ENCODE results near the gene CELSR2. TPM values are rescaled to one million over a fixed set of nuclear protein-coding genes. Genes with fewer than 3 reads are reported as not detected.

CELSR2 gene
- total RNA-seq, 1 experiment from 2014 or later: 1.2 TPM

GRCh38 chr1:109266965-109267364 lies 17.6 kb downstream of the CELSR2 start:
- no peak overlapping the region for H3K4me3 ChIP-seq
- H3K9me3 ChIP-seq: peaks cover 9% of the 10 kb centered on the region
- no peaks in the 10 kb centered on the region for H3K27me3 ChIP-seq
- H3K36me3 ChIP-seq: no peaks in the 10 kb centered on the region; the same call in 1 of the 2 replicates
- peak; percentile 97 for DNase-seq

GRCh38 chr1:109267743-109268300 lies 18.5 kb downstream of the CELSR2 start:
- Histone ChIP-seq H3K36me3 (no peaks in the 10 kb centered on the region; the same call in 1 of the 2 replicates), H3K27me3 (no peaks in the 10 kb centered on the region), H3K4me3 (no peak overlapping the region), H3K9me3 (peaks cover 9% of the 10 kb centered on the region)
- DNase-seq: no peak

DNA sequence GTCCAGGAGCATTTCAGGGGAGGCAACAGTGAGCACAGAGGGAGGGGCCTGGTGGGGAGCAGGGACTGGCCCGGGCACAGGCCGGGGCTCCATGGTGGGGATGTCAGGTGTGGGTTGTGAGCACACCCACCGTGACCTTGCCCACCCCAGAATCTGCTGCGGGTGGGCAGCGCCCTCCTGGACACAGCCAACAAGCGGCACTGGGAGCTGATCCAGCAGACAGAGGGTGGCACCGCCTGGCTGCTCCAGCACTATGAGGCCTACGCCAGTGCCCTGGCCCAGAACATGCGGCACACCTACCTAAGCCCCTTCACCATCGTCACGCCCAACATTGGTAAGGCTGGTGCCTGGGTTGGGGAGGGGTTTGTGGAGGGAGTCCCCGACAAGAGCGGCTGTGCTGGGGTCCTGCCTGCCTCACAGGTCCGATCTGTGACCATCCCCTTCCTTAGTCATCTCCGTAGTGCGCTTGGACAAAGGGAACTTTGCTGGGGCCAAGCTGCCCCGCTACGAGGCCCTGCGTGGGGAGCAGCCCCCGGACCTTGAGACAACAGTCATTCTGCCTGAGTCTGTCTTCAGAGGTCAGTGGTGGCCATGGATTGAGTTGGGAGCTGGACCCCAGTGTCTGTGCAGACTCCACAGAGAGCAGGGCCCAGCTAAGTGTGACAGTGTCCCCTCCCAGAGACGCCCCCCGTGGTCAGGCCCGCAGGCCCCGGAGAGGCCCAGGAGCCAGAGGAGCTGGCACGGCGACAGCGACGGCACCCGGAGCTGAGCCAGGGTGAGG lies 19.3 kb downstream of the CELSR2 start:
- DNase-seq: no peak
- Histone ChIP-seq H3K4me3 (no peak overlapping the region), H3K36me3 (no peaks in the 10 kb centered on the region; the same call in 1 of the 2 replicates), H3K27me3 (no peaks in the 10 kb centered on the region), H3K9me3 (peaks cover 9% of the 10 kb centered on the region)

- peaks cover 9% of the 10 kb centered on the region for H3K9me3 ChIP-seq
- no peak for DNase-seq
- H3K27me3 ChIP-seq: no peaks in the 10 kb centered on the region
- no peak overlapping the region for H3K4me3 ChIP-seq
- H3K36me3 ChIP-seq: no peaks in the 10 kb centered on the region; the same call in 1 of the 2 replicates
Measured at GRCh38 chr1:109269212-109269980, 20.1 kb downstream of the CELSR2 start.

- Histone ChIP-seq H3K4me3 (no peak overlapping the region), H3K9me3 (peaks cover 9% of the 10 kb centered on the region), H3K27me3 (no peaks in the 10 kb centered on the region), H3K36me3 (no peaks in the 10 kb centered on the region; the same call in 1 of the 2 replicates)
- DNase-seq: no peak
Measured at GRCh38 chr1:109269981-109270622, 20.8 kb downstream of the CELSR2 start.

- Histone ChIP-seq H3K4me3 (no peak overlapping the region), H3K27me3 (no peaks in the 10 kb centered on the region), H3K36me3 (no peaks in the 10 kb centered on the region; the same call in 1 of the 2 replicates), H3K9me3 (peaks cover 9% of the 10 kb centered on the region)
- no peak for DNase-seq
Measured at GRCh38 chr1:109270623-109271317, 21.4 kb downstream of the CELSR2 start.

GRCh38 chr1:109271458-109271857 lies 22.1 kb downstream of the CELSR2 start:
- peaks cover 9% of the 10 kb centered on the region for H3K9me3 ChIP-seq
- H3K36me3 ChIP-seq: no peaks in the 10 kb centered on the region; the same call in 1 of the 2 replicates
- no peak overlapping the region for H3K4me3 ChIP-seq
- no peak for DNase-seq
- no peaks in the 10 kb centered on the region for H3K27me3 ChIP-seq

DNA sequence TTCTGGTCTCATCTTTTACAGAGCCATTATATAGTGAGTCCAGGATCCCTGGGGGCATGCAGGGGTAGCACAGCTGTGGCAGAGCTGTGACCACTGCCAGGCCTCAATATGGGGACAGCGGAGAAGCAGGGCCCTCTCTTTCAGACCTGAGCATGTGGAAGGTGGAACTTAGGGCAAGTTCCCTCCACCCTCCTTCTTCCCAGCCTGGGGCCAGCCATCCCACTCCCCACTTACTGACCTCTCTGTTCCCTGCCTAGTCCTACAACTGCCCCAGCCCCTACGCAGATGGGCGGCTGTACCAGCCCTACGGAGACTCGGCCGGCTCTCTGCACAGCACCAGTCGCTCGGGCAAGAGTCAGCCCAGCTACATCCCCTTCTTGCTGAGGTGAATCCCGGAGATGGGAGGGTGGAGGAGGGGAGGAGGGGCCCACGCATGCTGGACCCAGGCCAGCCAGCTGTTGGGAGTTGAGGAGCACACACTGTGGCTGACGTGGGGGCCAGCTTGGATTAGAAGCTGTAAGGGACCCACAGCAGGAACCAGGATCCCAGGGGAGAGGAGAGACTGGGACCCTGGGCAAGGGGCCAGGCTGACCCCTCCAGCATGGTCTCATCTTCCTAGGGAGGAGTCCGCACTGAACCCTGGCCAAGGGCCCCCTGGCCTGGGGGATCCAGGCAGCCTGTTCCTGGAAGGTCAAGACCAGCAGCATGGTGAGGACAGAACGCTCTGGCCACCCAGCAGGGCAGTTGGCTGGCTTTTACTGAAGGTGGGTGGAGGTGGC lies 22.9 kb downstream of the CELSR2 start:
- Histone ChIP-seq H3K4me3 (no peak overlapping the region), H3K27me3 (no peaks in the 10 kb centered on the region), H3K36me3 (no peaks in the 10 kb centered on the region; the same call in none of the 2 replicates), H3K9me3 (peaks cover 7% of the 10 kb centered on the region)
- no peak for DNase-seq

GRCh38 chr1:109272831-109273547 lies 23.6 kb downstream of the CELSR2 start:
- Histone ChIP-seq H3K9me3 (peaks cover 6% of the 10 kb centered on the region), H3K36me3 (peaks cover 5% of the 10 kb centered on the region), H3K4me3 (no peak overlapping the region), H3K27me3 (no peaks in the 10 kb centered on the region)
- no peak for DNase-seq

- no peak overlapping the region for H3K4me3 ChIP-seq
- no peaks in the 10 kb centered on the region for H3K27me3 ChIP-seq
- DNase-seq: no peak
- no peaks in the 10 kb centered on the region for H3K9me3 ChIP-seq
- H3K36me3 ChIP-seq: peaks cover 13% of the 10 kb centered on the region
Measured at GRCh38 chr1:109273570-109274288, 24.4 kb downstream of the CELSR2 start.

GRCh38 chr1:109274533-109275476 lies 25.5 kb downstream of the CELSR2 start:
- no peaks in the 10 kb centered on the region for H3K27me3 ChIP-seq
- H3K4me3 ChIP-seq: no peak overlapping the region
- H3K9me3 ChIP-seq: no peaks in the 10 kb centered on the region
- H3K36me3 ChIP-seq: peaks cover 21% of the 10 kb centered on the region
- DNase-seq: no peak

- no peak overlapping the region for H3K4me3 ChIP-seq
- H3K9me3 ChIP-seq: no peaks in the 10 kb centered on the region
- H3K36me3 ChIP-seq: peaks cover 31% of the 10 kb centered on the region
- DNase-seq: no peak
- H3K27me3 ChIP-seq: no peaks in the 10 kb centered on the region
Measured at GRCh38 chr1:109275706-109276345, 26.5 kb downstream of the CELSR2 start.
